Measurements from ENCODE around the gene HS6ST3. TPM values are rescaled to one million over a fixed set of nuclear protein-coding genes. Genes with fewer than 3 reads are reported as not detected.

Gene HS6ST3
- total RNA-seq, 1 donor from 2014 or later = under 0.01 TPM

- Histone ChIP-seq H3K27me3 (ENCODE audit: control insufficient read depth, insufficient read depth, low read length) (no peaks in the 10 kb centered on the region), H3K4me3 (ENCODE audit: low read depth, low read length) (no peak overlapping the region), H3K36me3 (ENCODE audit: control insufficient read depth, insufficient read depth, low read length) (no peaks in the 10 kb centered on the region)
- DNase-seq (ENCODE audit: low read depth) (no peak), FAIRE-seq (no peak)
- TF ChIP-seq CTCF (IDR thresholded peaks at IDR 0.05; ENCODE audit: insufficient read depth, low read length, severe bottlenecking) = no peak
Measured at GRCh38 chr13:96850538-96851145, 760.7 kb downstream of the HS6ST3 start.

- no peak for TF ChIP-seq CTCF (IDR thresholded peaks at IDR 0.05; ENCODE audit: insufficient read depth, low read length, severe bottlenecking)
- FAIRE-seq (no peak), DNase-seq (ENCODE audit: low read depth) (no peak)
- H3K27me3 ChIP-seq (ENCODE audit: control insufficient read depth, insufficient read depth, low read length) = no peaks in the 10 kb centered on the region
- no peak overlapping the region for H3K4me3 ChIP-seq (ENCODE audit: low read depth, low read length)
- H3K36me3 ChIP-seq (ENCODE audit: control insufficient read depth, insufficient read depth, low read length) = no peaks in the 10 kb centered on the region
Measured at GRCh38 chr13:96851856-96852445, 762.0 kb downstream of the HS6ST3 start.

DNA sequence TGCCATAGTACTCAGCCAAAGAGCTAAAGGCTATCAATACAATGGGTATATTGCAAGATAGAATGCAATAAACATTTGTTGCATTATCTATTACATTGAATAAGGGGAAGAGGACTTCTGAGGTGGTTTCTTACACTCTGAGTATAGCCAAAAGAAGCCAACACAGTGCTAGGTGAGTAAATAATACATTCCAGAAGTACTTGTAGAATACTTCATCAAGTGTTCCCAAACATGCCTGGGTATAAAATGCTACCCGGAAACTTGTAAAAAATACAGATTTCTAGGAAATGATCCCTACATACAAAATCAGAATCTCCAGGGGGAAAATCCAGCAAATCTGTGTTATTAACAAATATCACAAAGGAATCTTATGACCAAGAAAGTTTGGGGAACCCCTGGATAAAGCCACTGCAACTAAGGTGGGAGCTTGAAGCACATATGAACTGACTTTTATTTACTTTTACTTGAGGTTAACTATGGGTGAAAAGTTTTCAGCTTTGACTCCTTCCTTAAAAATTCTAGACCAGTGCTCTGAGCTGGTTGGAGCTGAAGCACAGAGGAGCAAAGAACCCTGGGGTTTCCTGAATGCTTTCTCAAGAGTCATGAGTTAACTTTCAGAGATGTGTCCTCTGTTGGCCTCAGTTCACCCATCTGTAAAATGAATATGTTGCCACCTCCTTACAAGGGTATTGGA is 768.4 kb downstream of the HS6ST3 start:
- FAIRE-seq = no peak
- DNase-seq (ENCODE audit: low read depth) = no peak
- TF ChIP-seq CTCF (IDR thresholded peaks at IDR 0.05; ENCODE audit: insufficient read depth, low read length, severe bottlenecking) = no peak
- Histone ChIP-seq H3K27me3 (ENCODE audit: control insufficient read depth, insufficient read depth, low read length) (no peaks in the 10 kb centered on the region), H3K4me3 (ENCODE audit: low read depth, low read length) (no peak overlapping the region), H3K36me3 (ENCODE audit: control insufficient read depth, insufficient read depth, low read length) (no peaks in the 10 kb centered on the region)

GRCh38 chr13:96860882-96861281 is 771.0 kb downstream of the HS6ST3 start:
- H3K36me3 ChIP-seq (ENCODE audit: control insufficient read depth, insufficient read depth, low read length) = no peaks in the 10 kb centered on the region
- no peak for FAIRE-seq
- TF ChIP-seq CTCF (IDR thresholded peaks at IDR 0.05; ENCODE audit: insufficient read depth, low read length, severe bottlenecking) = no peak
- H3K27me3 ChIP-seq (ENCODE audit: control insufficient read depth, insufficient read depth, low read length) = no peaks in the 10 kb centered on the region
- no peak overlapping the region for H3K4me3 ChIP-seq (ENCODE audit: low read depth, low read length)
- no peak for DNase-seq (ENCODE audit: low read depth)

GRCh38 chr13:96862093-96862492 is 772.2 kb downstream of the HS6ST3 start:
- no peak overlapping the region for H3K4me3 ChIP-seq (ENCODE audit: low read depth, low read length)
- no peak for DNase-seq (ENCODE audit: low read depth)
- no peak for TF ChIP-seq CTCF (IDR thresholded peaks at IDR 0.05; ENCODE audit: insufficient read depth, low read length, severe bottlenecking)
- no peaks in the 10 kb centered on the region for H3K27me3 ChIP-seq (ENCODE audit: control insufficient read depth, insufficient read depth, low read length)
- no peaks in the 10 kb centered on the region for H3K36me3 ChIP-seq (ENCODE audit: control insufficient read depth, insufficient read depth, low read length)
- FAIRE-seq = no peak

All from bronchial epithelial cell (primary cell).